Left lung (tissue), 10 donors: ENCODE data around the gene WDR7. TPM values are rescaled to one million over a fixed set of nuclear protein-coding genes. Genes with fewer than 3 reads are reported as not detected.

Experiments used
- ATAC-seq: fragments of 200-7000 bp; cut with Tn5 transposase; one replicate; pipeline ENCODE4 v1.9.1; 2020; ENCODE audit warnings: moderate library complexity
- DNase-seq, 4 donors: peaks; one replicate each; pipeline ENCODE4 v3.0.0-alpha.2; 2013 to 2020
- H3K27ac ChIP-seq, 2 donors: fragments of 200-600 bp; sonication (generic) in 1 of 2; one replicate each; pipeline versions ENCODE4 v1.5.0 to v1.8.0; 2020 to 2021
- H3K27me3 ChIP-seq, 2 donors: fragments of 200-600 bp; sonication (generic) in 1 of 2; one replicate each; pipeline versions ENCODE4 v1.5.0 to v1.8.0; 2020 to 2021
- H3K36me3 ChIP-seq, 2 donors: fragments of 200-600 bp; sonication (generic) in 1 of 2; one replicate each; pipeline versions ENCODE4 v1.5.0 to v1.8.0; 2020 to 2021
- H3K4me1 ChIP-seq, 2 donors: fragments of 200-600 bp; one replicate each; pipeline ENCODE4 v1.8.0; 2021
- H3K4me3 ChIP-seq, 2 donors: fragments of 200-600 bp; sonication (generic) in 1 of 2; one replicate each; pipeline versions ENCODE4 v1.5.0 to v1.8.0; 2020 to 2021; ENCODE audit warnings: mild to moderate bottlenecking in 1 of 2
- H3K9me3 ChIP-seq, 2 donors: fragments of 200-600 bp; sonication (generic) in 1 of 2; one replicate each; pipeline versions ENCODE4 v1.5.0 to v1.8.0; 2020 to 2021
- intact Hi-C, 2 donors: fragments of 100-400 bp; cut with DNase I; formaldehyde crosslinking; loops; one replicate each; pipeline versions ENCODE4 v1.11.2 to v1.14.2; 2022
- polyA plus RNA-seq, 6 donors: library from polyadenylated mRNA; unstranded; fragments of 120-200 nt; gene quantifications; one replicate each; pipeline ENCODE4 v1.2.1, GENCODE V29; 2013; ENCODE audit not compliant: insufficient read length in 6 of 6
- total RNA-seq, 2 donors: library from RNA; stranded (reverse); fragmentation: NEBNext Ultra II Directional; extraction: Animal tissue kit (Norgen Biotek cat#: 25700); gene quantifications; one replicate each; pipeline ENCODE4 v1.2.1, GENCODE V29; 2021
- TF ChIP-seq, protein P1 (sequence below), 2 donors: fragments of 200-600 bp; sonication (generic) in 1 of 2; IDR thresholded peaks; one replicate each; pipeline versions ENCODE4 v1.5.0 to v1.8.0; 2021; ENCODE audit warnings: antibody characterized with exemption in 2 of 2
- donor health status: DM: no; HTN: yes; CAD: no.
- donor health status: DM: no; HTN: no; CAD: no.

Gene WDR7
- total and polyA plus RNA-seq, 8 donors, result 10.9 to 37.7 (median 12.8) TPM

DNA sequence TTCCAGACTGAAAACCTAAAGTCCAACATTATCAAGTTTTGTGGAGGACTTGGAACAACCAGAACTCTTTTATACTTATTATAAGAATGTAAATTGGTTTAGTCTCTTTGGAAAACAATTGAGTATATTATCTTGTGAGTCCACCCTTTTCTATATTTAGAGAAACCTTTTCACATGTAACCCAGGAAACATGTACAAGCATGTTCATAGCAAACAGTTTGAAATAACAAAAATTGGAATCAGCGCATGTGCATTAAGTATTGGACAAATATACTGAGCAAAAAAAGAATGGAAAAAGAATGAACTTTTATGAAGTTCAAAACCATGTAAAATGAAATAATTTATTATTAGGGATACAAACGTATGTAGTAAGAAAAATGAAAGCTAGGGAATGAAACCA, 246.0 kb downstream of the WDR7 start:
- Histone ChIP-seq H3K27me3 (no peaks in the 10 kb centered on the region), H3K36me3 (no peaks in the 10 kb centered on the region), H3K4me1 (no peaks in the 10 kb centered on the region), H3K4me3 (no peak overlapping the region), H3K9me3 (no peaks in the 10 kb centered on the region), H3K27ac (no peak overlapping the region)
- DNase-seq (no peak), ATAC-seq (no peak)
- TF ChIP-seq, protein P1, sequence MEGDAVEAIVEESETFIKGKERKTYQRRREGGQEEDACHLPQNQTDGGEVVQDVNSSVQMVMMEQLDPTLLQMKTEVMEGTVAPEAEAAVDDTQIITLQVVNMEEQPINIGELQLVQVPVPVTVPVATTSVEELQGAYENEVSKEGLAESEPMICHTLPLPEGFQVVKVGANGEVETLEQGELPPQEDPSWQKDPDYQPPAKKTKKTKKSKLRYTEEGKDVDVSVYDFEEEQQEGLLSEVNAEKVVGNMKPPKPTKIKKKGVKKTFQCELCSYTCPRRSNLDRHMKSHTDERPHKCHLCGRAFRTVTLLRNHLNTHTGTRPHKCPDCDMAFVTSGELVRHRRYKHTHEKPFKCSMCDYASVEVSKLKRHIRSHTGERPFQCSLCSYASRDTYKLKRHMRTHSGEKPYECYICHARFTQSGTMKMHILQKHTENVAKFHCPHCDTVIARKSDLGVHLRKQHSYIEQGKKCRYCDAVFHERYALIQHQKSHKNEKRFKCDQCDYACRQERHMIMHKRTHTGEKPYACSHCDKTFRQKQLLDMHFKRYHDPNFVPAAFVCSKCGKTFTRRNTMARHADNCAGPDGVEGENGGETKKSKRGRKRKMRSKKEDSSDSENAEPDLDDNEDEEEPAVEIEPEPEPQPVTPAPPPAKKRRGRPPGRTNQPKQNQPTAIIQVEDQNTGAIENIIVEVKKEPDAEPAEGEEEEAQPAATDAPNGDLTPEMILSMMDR (IDR thresholded peaks at IDR 0.05), result no peak
- intact Hi-C loops, result no loop called here

DNA sequence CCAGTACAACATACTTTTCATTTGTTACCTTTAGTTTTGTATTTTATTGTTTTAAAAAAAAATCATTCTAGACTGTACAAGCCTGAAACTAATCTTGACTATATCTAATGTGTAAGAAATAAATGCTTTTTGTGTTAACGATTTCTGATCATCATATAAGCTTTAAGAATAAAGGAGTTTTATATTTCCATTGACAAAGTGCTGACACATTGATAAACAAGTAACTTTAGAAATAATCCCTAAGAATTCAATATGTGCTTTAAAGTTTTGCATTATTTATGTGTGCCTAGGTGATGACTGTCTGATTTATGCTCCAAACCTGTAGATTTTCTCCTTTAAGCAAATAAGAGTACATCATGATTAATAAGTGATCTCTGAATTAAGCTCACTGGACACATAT, 248.5 kb downstream of the WDR7 start:
- no peaks in the 10 kb centered on the region for H3K4me1 ChIP-seq
- H3K27me3 ChIP-seq, result no peaks in the 10 kb centered on the region
- no peak overlapping the region for H3K4me3 ChIP-seq
- H3K27ac ChIP-seq, result no peak overlapping the region
- TF ChIP-seq, protein P1 (IDR thresholded peaks at IDR 0.05), result no peak
- no peak for DNase-seq
- intact Hi-C loops, result no loop called here
- H3K36me3 ChIP-seq, result no peaks in the 10 kb centered on the region
- H3K9me3 ChIP-seq, result no peaks in the 10 kb centered on the region
- ATAC-seq, result no peak

DNA sequence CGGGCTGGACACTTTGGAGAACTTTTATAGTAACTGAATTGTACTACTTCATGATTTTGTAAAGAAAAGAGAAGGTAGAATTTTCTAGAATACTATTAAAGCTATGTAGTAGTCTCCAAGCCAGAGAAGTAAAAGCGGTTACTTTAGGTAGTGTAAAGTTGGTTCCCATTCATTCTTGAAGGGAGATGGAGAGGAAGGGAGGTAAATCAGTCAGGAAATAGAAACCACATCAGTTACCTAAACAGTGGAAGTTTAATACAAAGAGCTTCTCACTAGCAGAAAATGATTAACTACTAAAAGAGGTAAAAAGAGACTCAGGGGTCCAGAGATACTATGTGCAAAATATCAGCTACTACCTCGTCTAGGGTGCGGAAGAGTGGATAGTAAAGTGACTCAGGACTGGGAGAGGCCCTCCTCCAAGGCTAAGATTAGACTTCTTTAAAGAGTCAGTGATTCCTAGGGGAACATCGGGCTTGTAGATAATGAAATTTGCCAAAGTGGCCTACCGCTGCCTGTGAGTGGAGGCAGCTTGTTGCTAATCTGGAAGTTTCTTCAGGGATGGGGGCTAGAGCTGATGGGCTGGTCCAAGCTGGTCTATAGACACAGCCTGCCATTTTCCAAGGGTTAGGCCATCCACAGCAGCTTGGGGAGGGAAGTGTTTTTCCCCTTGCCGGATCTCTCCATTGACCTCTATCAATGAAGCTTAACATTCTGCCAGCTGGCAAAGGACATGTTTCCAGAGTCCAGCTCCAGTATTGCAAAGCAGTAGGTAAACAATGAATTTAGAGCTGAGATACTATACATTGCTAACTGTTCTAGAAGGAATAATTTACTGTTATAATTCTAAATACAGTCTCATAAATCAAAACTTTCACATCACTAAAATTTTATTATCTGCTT, 249.3 kb downstream of the WDR7 start:
- no peaks in the 10 kb centered on the region for H3K27me3 ChIP-seq
- intact Hi-C loops, result no loop called here

DNA sequence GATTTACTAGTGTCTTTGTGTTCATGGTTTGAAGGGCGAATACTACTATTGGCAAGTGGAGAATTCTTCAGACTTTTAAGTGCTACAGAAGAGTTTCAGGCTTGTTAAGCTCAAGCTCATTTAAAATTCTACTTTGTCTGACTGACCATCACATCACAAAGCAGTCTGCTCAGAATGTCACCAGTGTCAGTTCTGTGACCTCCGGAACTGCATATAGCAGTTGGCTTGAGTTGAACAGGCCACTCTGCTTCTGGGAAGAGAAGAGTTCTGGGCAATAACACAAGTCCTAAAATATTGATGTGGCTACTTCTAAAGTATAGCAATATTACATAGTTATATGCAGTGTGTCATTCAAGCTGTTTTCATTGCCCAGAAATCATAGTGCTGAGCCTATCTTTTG, 250.8 kb downstream of the WDR7 start:
- TF ChIP-seq, protein P1 (IDR thresholded peaks at IDR 0.05), result no peak
- Histone ChIP-seq H3K27me3 (no peaks in the 10 kb centered on the region), H3K27ac (no peak overlapping the region), H3K9me3 (no peaks in the 10 kb centered on the region), H3K36me3 (no peaks in the 10 kb centered on the region), H3K4me1 (no peaks in the 10 kb centered on the region), H3K4me3 (no peak overlapping the region)
- DNase-seq (no peak), ATAC-seq (no peak)
- intact Hi-C loops, result no loop called here

More for the DNA sequence above, 249.3 kb downstream of the WDR7 start:
- TF ChIP-seq, protein P1 (IDR thresholded peaks at IDR 0.05), result no peak
- ATAC-seq (no peak), DNase-seq (peak in 1 of 4 donors; percentile 26)
- Histone ChIP-seq H3K9me3 (no peaks in the 10 kb centered on the region), H3K27ac (no peak overlapping the region), H3K4me1 (no peaks in the 10 kb centered on the region), H3K4me3 (no peak overlapping the region), H3K36me3 (no peaks in the 10 kb centered on the region)

DNA sequence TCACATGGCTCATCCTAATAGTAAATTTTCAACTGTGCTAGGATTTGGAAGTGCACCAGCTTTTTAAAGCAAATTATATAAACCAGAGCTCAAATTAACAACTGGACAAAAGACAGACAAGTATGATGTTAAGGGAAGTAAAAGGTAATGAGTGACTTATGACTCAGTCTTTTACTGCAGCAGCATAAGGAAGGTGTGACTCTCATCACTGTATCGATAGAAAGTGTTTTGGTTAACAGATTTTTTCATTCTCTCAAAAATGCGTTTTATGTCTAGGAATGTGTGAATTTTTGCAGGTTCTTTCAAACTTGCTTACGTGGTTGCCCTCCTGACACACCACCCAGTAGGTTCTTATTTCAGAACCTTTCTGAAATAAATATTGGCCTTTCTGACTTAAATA, 251.5 kb downstream of the WDR7 start:
- H3K27me3 ChIP-seq, result no peaks in the 10 kb centered on the region
- H3K4me1 ChIP-seq, result no peaks in the 10 kb centered on the region
- H3K9me3 ChIP-seq, result no peaks in the 10 kb centered on the region
- H3K27ac ChIP-seq, result no peak overlapping the region
- TF ChIP-seq, protein P1 (IDR thresholded peaks at IDR 0.05), result no peak
- H3K4me3 ChIP-seq, result no peak overlapping the region
- DNase-seq, result no peak
- no peaks in the 10 kb centered on the region for H3K36me3 ChIP-seq
- intact Hi-C loops, result no loop called here
- ATAC-seq, result no peak
